ENCODE measurements around the gene CCDC188. TPM values are rescaled to one million over a fixed set of nuclear protein-coding genes. Genes with fewer than 3 reads are reported as not detected.

CCDC188 gene
- polyA plus RNA-seq, 1 donor (not counting 4 experiments of a cell fraction or from before 2014, with no cell fraction given) = not detected

DNA sequence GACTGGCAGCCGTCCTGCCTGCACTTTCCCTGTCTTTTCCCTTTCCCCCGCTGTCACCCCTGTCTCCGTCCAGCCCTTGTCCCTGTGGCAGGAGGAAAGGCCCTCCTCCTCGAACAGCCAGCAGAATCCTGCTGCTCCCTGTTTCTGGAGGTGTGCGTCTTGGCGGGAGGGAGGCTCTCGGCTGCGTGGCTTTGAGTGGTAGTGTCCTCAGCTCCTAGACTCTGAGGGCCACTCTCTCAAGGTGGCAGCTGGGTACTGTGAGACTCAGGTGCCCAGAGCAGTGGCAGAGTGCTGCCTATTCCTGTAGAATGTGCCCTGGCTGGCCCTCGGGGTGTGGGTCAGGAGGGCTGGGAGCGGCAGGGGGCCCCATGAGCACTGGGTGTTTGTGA lies 44.0 kb downstream of the CCDC188 start:
- dilution Hi-C loops (cut with MboI; ENCODE audit: extremely low pct_ligation_motif_present, low sequenced_read_pairs) = no loop called here
- H3K9me1 ChIP-seq (ENCODE audit: control insufficient read depth, extremely low read depth, insufficient read depth, low read length) = no peaks in the 10 kb centered on the region
- H3K27me3 ChIP-seq (ENCODE audit: control insufficient read depth, extremely low read depth, insufficient read depth, low read length) = no peaks in the 10 kb centered on the region
- peaks cover 54 to 66% of the 10 kb centered on the region in 2 experiments for H3K36me3 ChIP-seq (ENCODE audit: control insufficient read depth in 2 of 2, extremely low read depth in 1 of 2, insufficient read depth in 2 of 2, low read length in 2 of 2)
- no peak overlapping the region for H2AFZ ChIP-seq (ENCODE audit: control insufficient read depth, low read length)
- H3K79me2 ChIP-seq (ENCODE audit: control insufficient read depth, insufficient read depth, low read length) = peaks cover 25% of the 10 kb centered on the region
- FAIRE-seq (no peak), DNase-seq (ENCODE audit: low read depth, low spot score) (no peak)
- H3K4me2 ChIP-seq (ENCODE audit: control insufficient read depth, extremely low read depth, insufficient read depth, low read depth, low read length) = no peak overlapping the region
- TF ChIP-seq, protein P1, sequence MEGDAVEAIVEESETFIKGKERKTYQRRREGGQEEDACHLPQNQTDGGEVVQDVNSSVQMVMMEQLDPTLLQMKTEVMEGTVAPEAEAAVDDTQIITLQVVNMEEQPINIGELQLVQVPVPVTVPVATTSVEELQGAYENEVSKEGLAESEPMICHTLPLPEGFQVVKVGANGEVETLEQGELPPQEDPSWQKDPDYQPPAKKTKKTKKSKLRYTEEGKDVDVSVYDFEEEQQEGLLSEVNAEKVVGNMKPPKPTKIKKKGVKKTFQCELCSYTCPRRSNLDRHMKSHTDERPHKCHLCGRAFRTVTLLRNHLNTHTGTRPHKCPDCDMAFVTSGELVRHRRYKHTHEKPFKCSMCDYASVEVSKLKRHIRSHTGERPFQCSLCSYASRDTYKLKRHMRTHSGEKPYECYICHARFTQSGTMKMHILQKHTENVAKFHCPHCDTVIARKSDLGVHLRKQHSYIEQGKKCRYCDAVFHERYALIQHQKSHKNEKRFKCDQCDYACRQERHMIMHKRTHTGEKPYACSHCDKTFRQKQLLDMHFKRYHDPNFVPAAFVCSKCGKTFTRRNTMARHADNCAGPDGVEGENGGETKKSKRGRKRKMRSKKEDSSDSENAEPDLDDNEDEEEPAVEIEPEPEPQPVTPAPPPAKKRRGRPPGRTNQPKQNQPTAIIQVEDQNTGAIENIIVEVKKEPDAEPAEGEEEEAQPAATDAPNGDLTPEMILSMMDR (optimal IDR thresholded peaks at IDR 0.05 in 1 of 3, IDR thresholded peaks at IDR 0.05 in 1 of 3, conservative IDR thresholded peaks at IDR 0.05 in 1 of 3; ENCODE audit: extremely low read depth in 1 of 3, insufficient read depth in 2 of 3, low read length in 3 of 3) = no peak
- no peak for TF ChIP-seq EZH2 (IDR thresholded peaks at IDR 0.05; ENCODE audit: low read length)
- H3K9me3 ChIP-seq (ENCODE audit: control insufficient read depth, low read depth, low read length) = no peaks in the 10 kb centered on the region
- H3K27ac ChIP-seq (ENCODE audit: control insufficient read depth, insufficient read depth, low read length) = no peak overlapping the region
- H3K9ac ChIP-seq (ENCODE audit: control insufficient read depth, extremely low read depth, insufficient read depth, low read length) = no peak overlapping the region
- no peaks in the 10 kb centered on the region for H4K20me1 ChIP-seq (ENCODE audit: control insufficient read depth, extremely low read depth, insufficient read depth, low read length)
- no peak overlapping the region for H3K4me3 ChIP-seq (ENCODE audit: control insufficient read depth in 2 of 3, extremely low read depth in 1 of 3, insufficient read depth in 2 of 3, low read depth in 1 of 3, low read length in 3 of 3)
- no peaks in the 10 kb centered on the region for H3K4me1 ChIP-seq (ENCODE audit: control insufficient read depth, extremely low read depth, insufficient read depth, low read length)

DNA sequence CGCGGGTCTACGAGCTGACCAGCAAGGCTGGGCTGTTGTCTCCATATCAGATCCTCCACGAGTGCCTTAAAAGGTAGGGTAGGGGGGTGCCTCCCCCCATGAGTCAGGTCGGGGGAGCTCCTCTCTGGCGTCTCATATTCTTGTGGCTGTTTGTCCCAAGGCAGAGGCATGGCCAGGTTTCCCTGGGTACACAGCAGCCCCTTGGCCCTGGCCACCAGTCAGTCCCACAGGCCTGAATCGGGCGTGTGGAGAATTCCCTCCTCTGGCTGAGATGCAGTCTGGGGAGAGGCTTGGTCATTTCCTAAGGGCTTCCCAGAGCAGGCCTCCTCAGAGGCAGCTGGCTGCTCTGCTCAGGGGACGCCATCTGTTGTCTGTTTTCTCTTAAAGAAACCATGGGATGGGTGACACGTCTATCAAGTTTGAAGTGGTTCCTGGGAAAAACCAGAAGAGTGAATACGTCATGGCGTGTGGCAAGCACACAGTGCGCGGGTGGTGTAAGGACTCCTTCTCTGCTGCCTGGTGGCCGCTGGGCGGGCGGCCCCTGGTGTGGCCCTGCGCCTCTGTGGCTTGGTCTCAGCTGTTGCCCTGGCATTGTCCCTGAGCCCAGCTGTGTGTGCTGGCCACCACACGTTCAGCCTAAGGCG lies 44.5 kb downstream of the CCDC188 start:
- peaks cover 54 to 65% of the 10 kb centered on the region in 2 experiments for H3K36me3 ChIP-seq (ENCODE audit: control insufficient read depth in 2 of 2, extremely low read depth in 1 of 2, insufficient read depth in 2 of 2, low read length in 2 of 2)
- H4K20me1 ChIP-seq (ENCODE audit: control insufficient read depth, extremely low read depth, insufficient read depth, low read length) = no peaks in the 10 kb centered on the region
- H3K4me1 ChIP-seq (ENCODE audit: control insufficient read depth, extremely low read depth, insufficient read depth, low read length) = no peaks in the 10 kb centered on the region
- H3K9ac ChIP-seq (ENCODE audit: control insufficient read depth, extremely low read depth, insufficient read depth, low read length) = no peak overlapping the region
- H2AFZ ChIP-seq (ENCODE audit: control insufficient read depth, low read length) = no peak overlapping the region
- FAIRE-seq (no peak), DNase-seq (ENCODE audit: low read depth, low spot score) (no peak)
- dilution Hi-C loops (cut with MboI; ENCODE audit: extremely low pct_ligation_motif_present, low sequenced_read_pairs) = no loop called here
- H3K4me2 ChIP-seq (ENCODE audit: control insufficient read depth, extremely low read depth, insufficient read depth, low read depth, low read length) = no peak overlapping the region
- no peak overlapping the region for H3K4me3 ChIP-seq (ENCODE audit: control insufficient read depth in 2 of 3, extremely low read depth in 1 of 3, insufficient read depth in 2 of 3, low read depth in 1 of 3, low read length in 3 of 3)
- no peak for TF ChIP-seq EZH2 (IDR thresholded peaks at IDR 0.05; ENCODE audit: low read length)
- TF ChIP-seq, protein P1 (optimal IDR thresholded peaks at IDR 0.05 in 1 of 3, IDR thresholded peaks at IDR 0.05 in 1 of 3, conservative IDR thresholded peaks at IDR 0.05 in 1 of 3; ENCODE audit: extremely low read depth in 1 of 3, insufficient read depth in 2 of 3, low read length in 3 of 3) = no peak
- H3K27ac ChIP-seq (ENCODE audit: control insufficient read depth, insufficient read depth, low read length) = no peak overlapping the region
- peaks cover 29% of the 10 kb centered on the region for H3K79me2 ChIP-seq (ENCODE audit: control insufficient read depth, insufficient read depth, low read length)
- H3K27me3 ChIP-seq (ENCODE audit: control insufficient read depth, extremely low read depth, insufficient read depth, low read length) = no peaks in the 10 kb centered on the region
- H3K9me3 ChIP-seq (ENCODE audit: control insufficient read depth, low read depth, low read length) = no peaks in the 10 kb centered on the region
- H3K9me1 ChIP-seq (ENCODE audit: control insufficient read depth, extremely low read depth, insufficient read depth, low read length) = no peaks in the 10 kb centered on the region

All from keratinocyte (primary cell).